Stimulated activated CD8-positive, alpha-beta memory T cell treated with anti-CD3 and anti-CD28 coated beads, Interleukin-12 subunit alpha, Interleukin-12 subunit beta, amount 100 ng/mL, for 24 hours (primary cell): ENCODE data around the gene KIF26A.
A peak's percentile ranks its signal among the peaks of the same experiment; 100 is the strongest.

Source experiments
- DNase-seq: peaks from one replicate; pipeline ENCODE4 v3.0.0-alpha.2; 2020; ENCODE audit errors: extremely low read depth

Gene KIF26A

DNA sequence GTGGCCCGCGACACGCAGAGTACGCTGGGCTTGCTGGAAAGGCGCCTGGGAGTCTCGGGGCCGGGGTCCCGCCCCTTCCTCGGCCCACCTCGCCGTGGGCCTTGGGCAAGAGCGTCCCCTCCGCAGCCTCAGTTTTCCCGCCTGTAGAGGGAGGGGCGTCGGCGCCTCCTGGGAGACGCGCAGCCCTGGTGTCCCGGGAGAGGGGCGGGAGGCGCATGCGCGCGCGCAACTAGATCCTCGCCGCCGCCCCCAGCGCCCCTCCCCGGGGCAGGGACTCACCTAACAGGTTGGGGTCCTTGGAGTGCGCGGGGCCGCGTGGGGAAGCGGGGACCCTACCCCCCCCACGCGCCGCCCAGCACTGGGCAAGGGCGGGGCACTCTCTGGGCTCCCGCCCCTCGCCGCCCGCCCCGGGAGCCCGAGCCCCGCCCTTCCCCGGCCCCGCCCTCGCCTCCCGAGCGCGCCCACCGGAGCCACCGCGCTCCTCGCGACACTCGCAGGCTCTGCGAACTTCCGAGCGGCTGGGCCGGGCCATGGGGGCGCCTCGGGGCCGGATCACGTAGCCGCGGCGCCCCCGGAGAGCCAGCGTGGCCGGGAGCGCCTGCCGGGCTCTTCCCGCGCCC is at the start of gene KIF26A:
TSS of gene KIF26A (plus strand) at position 490 of the 620 bp plus-strand sequence. CDS start 136 bp downstream, outside the sequence.
- DNase-seq = no peak

DNA sequence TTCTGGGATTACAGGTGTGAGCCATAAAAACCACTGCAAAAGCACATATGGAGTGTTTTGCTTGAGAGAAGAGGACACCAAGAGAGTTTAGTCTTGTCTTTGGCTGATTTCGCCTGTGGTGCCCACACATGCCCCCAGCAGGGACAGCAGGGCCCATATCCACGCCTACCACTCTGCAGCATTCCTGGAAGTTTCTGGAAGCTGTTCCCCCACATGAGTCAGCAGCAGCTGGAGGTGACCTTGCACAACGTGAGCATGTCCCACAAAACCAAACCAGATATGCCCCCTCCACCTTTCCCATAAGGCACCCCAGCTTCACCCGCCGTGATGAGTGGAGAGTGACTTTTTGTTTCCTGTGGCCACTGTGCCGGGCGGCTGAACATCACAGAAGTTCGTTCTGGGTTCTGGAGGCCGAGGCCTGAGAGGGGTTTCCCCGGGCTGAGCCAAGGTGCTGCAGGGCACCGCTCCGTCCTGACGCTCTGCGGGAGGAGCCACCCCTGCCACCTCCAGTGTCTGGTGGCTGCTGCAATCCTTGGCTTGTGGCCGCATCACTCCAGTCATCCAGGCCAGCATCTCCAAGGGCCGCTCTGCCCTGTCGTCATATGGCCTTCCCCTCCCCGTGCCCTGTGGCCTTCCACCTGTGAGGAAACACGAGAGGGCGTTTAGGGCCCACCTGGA is 48.2 kb upstream of the KIF26A start:
- no peak for DNase-seq

DNA sequence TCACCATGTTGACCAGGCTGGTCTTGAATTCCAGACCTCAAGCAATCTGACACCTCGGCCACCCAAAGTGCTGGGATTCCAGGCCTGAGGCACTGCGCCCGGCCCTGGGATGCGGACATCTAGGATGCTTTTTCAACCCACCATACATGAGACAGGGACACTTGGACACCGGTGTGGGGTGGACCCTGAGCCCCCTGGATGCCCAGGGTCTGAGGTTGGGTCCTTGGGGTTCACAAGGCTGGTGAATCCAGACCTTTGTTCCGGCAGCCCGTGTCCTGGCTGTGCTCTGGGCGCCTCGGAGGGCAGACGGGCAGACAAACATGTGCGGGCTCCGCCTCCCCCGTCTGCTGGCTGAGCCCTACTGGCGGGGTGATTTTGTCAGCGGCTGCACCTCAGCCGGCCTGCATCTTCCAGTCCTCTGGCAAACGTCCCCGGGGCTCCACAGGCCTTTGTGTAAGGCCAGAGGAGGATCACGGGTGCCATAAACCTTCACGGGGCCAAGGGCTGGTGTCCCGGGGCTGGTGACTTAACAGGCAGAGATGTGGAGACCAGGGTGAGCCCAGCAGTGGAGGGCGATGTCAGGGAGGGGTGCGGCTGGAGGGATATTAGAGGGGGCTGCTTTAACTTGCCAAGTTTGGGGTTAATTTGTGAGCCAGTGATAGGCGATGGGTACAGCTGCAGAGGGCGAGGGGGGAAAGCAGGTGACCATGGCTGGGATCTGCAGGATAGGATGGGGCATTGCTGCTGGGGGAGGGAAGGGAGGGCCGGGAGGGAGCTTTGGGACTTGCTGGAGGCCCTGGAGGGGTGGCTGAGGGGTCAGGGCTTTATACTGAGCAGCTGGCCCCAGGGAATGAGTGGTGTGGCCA is 47.1 kb upstream of the KIF26A start:
- DNase-seq = no peak

DNA sequence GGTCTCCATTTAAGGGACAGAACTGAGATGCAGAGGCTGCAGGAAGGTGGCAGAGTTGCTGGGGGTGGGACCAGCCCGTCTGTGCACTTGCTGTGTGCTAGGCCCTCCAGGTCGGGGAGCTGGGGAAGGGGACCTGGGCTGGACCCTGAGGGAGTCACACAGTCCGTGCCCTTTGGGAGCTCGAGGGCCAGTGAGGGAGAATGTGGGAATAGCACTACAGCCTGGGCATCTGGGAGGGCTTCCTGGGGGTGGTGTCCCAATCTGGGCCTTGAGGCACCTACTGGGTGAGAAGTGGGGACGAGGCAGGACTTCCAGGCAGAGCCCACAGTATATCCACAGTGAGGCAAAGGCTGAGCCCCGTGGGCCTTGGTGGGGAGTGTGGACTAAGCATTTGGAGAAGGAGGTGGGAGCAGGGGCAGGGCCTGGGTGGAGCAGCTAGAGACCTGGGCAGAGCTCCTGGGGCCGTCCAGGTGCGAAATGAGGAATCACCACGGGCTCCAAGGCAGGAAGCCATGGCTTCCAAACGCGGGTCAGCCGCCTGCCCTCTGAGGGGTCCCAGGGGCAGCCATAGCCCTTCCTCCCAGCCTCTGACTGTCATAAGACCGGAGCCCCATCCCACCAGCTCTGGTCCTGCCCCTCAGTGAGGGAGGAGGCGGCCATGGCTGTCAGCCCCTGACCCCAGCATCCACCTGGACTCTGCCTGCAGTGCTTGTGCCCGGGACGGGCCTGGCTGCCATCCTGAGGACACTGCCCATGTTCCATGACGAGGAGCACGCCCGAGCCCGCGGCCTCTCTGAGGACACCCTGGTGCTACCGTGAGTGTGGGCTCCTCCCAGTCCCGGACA is 46.2 kb upstream of the KIF26A start:
- no peak for DNase-seq

DNA sequence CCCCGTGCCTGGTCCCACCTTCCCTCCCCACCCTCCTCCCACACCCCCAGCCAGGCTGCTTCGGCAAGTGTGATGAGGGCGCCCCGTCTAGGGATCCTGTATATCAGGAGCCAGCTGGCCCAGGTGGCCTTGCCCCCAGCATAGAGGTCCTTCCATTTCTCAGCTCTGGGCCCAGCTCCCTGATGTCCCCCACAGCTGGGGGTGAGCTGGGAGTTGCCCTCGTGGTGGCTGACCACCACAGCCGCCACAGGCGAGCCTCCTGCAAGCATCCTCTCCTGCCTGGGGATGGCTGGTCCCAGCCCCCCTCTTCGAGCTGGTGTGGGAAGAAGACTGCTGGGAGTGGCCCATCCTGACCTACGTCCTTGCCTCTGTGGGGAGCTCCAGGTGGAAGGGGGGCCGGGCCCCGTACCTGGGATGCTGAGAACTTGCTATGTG is 45.4 kb upstream of the KIF26A start:
- no peak for DNase-seq

DNA sequence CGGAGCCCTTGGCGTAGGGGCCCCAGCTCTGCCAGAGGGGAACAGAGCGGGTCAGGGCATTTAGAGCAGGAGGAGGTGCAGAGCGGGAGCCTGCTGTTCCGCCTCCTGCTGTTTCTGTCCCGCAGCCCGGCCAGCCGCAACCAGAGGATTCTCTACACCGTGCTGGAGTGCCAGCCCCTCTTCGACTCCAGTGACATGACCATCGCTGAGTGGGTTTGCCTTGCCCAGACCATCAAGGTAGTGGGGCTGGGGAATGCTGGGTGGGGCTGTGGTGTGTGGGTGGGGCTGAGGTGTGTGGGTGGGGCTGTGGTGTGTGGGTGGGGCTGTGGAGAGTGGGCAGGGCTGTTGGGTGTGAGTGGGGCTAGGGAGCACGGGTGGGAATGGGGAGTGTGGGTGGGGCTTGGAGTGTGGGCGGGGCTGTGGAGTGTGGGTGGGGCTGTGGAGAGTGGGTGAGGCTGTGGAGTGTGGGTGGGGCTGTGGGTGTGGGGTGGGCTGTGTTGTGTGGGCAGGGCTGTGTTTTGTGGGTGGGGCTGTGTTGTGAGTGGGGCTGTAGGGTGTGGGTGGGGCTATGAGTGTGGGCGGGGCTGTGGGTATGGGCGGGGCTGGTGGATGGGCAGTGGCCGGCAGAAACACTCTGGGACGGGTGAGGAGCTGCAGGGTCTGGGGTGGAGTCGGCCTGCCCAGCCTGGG is 44.9 kb upstream of the KIF26A start:
- no peak for DNase-seq

DNA sequence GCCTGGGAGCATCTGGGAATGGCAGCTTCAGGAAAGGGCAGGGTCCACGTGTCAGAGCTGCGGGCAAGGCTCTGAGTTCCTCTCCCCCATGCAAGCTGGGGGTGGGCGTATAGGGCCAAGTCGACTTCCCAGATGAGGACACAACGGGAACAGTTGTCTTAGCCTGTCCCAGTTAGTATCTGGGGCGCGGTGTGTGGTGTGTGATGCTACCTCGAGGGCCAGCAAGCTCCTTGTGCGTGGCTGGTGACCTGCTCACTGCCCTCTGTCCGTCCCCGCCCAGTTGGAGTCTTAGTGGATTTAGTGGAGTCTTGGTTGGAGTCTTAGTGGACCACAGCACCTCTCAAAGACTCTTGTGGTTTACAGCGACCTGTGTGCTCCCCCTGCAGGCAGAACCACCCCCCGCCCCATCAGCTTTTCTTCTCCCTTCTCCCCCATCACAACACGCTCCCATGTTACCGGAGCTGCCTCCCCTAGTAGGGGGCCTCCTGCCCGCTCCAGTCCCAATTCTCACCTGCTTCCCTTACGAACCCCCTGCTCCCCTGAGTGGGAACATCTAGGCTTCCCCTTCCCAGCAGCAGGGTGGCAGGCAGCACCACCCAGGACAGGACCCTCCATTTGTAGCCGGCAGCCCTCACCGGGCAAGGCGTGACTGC is 44.2 kb upstream of the KIF26A start:
- no peak for DNase-seq

DNA sequence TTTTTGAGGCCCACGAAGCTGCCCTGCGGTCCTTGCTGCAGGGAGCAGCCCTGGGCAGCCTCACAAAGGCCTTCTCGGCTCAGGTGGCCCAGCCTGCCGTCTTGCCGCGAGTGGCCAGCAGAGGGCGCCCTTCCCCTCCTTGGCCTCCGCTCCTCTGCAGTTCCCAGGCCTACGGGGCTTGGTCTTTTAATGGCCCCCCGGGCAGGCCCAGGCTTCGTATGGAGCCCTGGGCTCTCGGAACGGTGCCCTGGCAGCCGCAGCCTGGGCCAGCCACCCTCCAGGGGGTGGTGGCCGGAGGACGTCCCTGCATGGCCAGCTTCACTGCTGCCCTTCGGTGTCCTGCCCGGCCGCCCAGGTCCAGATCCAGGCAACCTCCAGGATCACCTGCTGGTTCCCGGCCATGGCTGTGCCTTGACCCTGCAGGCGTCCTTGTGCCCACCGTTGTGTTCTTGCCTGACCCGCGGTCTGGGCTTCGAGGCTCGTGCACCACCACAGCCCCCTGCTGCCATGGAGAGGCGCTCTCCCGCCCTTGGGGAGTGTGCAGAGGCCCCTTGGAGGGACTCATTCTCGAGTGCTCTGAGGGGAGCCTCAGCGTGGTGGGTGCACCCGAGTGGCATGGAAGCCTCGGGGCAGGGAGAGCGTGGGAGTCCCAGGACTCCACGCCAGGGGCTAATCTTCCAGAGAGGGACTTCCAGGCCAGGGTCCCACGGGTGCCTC is 43.5 kb upstream of the KIF26A start:
- DNase-seq = peak; percentile 28

DNA sequence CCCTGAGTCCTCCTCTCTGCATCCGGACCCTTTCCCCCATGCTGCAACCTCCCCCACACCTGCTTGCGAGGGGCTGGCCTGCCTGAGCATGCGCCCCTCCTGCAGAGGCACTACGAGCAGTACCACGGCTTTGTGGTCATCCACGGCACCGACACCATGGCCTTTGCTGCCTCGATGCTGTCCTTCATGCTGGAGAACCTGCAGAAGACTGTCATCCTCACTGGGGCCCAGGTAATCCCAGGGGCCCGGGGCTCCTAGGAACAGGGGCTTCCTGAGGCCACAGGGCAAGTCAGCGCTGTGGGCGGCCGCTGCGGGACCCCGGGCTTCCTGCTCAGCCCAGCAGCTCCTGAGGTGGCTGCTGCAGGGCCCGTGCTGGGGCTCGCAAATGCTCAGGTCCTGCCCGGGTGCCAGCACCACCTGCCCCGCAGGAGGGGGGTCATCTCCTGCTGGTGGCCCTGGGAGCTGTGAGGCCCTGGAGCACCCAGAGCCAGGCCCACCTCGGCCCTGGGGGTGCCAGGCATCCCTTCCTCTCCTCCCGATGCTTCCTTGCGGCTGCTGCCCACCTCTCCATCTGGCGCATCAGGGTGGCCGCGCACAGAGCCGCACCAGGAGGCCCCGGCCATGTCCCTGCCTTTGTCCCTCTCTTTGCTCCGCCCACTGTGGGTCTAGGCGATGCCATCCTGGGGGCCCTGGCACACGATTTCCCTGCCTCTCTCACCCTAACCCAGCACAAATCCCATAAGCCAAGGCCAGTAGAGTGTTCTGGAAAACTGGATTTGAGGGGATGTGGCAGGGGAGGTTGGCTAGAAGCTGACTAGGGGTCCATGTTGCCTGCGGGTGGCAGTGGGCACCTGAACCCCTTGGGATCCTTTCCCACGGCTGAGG is 42.7 kb upstream of the KIF26A start:
- no peak for DNase-seq

DNA sequence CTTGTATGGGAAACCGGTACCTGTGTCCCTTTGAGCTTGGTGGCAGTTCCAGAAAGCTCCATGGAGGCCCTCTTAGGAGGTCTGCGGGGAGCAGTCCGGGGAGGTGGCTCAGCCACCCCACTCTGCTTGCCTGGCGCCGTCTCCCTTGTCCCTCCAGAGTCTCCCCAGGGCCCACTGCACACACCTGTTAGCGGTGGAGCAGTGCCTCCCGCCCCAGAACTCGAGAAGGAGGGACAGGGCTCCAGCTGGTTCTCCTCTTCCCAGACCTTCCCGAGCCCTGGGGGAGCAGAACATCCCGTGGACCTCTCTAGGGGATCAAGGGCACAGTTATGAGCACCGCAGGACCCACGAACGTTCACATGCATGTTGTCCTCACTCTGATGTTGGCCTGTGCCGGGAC is 42.1 kb upstream of the KIF26A start:
- DNase-seq = no peak

DNA sequence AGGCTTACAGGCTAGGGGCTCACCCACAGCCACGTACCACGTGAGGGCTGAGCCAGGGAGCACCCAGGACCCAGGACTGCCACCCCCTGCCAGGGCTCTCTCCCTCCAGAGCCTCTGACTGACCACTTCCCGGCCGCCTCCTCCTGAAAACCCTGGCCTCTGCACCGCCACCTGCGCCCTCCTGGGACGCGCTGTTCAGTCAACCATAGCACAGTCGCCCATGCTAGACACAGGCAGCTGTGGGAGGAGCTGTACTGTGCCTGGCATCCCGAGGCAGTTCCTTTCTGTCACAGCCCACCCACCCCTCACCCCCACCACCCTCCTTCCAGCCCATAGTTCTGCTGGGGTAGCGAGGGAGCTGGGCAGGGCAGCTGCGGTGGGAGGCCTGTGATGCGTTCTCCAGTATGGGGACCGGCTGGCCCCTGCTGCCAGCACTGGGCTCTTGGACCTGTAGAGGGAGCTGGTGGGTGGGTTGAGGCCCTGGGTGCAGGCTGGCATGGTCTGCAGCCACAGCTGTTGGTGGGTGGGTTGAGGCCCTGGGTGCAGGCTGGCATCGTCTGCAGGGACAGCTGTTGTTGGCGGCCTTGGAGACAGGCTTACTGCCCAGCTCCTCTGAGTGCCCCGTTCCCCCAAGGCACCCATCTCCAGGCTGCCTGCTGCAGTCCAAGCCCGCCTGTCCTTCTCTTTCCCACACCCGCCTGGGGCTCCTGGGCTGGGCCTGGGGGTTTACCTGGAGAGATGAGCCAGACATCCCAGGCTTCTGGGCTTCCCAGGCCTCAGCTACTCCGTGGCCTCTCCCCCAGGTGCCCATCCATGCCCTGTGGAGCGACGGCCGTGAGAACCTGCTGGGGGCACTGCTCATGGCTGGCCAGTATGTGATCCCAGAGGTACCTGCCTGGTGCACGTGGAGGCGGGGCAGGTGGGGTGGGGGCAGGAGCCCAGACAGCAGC is 41.4 kb upstream of the KIF26A start:
- no peak for DNase-seq

DNA sequence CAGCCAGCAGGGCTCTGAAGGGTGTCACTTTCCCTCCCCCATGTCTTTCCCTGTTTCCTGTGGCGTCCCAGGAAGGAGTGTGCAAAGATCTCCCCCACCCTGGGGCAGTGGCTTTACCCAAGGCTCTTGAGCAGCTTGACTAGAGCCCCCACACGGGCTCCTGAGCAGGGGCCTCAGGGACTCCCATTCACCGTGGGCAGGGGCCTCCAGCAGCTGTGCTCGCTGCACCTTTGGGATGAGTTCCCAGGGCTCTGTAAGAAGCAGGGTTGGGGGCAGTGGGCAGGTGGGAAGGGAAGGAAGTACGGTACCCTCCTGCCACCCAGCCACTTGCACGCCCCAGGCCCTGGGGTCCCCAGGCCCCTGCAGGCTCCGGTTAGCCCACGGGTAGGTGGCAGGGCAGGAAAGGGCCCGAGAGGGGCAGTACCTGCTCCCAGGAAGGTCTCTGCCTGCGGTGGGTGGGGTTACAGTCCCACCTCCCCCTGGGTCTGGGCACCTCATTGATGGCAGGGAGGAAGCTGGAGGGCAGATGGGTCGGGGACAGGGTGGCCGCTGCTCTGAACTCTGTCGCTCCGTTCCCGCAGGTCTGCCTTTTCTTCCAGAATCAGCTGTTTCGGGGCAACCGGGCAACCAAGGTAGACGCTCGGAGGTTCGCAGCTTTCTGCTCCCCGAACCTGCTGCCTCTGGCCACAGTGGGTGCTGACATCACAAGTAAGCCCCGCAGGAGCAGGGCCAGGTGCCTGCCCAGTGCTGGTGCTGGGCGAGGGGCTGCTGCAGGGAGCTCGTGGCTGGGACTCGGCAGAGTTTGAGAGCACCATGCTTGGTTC is 39.9 kb upstream of the KIF26A start:
- no peak for DNase-seq

DNA sequence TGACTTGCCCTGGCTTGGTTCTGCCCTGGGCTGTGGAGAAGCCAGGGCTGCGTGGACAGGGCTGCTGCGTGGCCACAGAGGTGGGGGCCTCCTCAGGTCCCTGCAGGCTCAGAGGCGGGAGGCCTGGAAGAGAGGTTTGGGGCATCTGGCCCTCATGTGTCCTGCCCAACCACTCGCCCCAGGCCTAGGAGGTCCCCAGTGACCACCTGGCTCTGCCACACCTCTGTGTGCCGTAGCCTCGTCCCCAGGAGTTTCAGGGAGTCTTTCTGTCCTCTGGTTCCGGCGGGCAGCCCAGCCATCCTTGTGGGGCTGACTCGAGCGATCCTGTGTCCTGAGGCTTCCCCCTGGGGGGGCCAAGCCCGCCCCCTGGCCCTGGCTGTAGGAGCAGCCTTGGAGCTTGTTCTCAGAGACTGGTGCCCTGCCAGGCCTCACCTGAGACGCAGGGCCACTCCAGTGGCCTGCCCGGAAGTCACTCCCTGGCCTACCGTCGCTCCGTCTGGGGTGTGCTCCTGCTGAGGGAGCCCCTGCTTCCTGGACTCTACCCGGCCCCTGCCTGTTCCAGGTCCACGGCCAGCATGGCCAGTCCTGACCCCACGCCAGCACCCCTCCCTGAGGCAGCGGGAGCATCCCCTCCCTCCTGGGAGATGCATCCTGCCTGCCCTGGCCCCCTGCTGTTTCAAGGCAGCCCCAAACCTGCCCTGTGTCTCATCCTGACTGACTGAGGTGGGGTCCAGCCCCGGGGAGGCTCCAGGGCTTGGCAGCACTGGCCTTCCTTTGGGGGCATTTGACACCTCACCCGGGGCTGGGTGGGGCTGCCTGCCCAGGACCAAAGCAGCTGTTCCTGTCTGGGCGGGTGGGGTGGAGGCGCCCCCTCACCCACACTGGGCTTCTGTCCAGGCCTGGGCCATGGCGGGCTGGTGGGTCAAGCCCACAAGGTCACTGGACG is 39.0 kb upstream of the KIF26A start:
- DNase-seq = no peak

DNA sequence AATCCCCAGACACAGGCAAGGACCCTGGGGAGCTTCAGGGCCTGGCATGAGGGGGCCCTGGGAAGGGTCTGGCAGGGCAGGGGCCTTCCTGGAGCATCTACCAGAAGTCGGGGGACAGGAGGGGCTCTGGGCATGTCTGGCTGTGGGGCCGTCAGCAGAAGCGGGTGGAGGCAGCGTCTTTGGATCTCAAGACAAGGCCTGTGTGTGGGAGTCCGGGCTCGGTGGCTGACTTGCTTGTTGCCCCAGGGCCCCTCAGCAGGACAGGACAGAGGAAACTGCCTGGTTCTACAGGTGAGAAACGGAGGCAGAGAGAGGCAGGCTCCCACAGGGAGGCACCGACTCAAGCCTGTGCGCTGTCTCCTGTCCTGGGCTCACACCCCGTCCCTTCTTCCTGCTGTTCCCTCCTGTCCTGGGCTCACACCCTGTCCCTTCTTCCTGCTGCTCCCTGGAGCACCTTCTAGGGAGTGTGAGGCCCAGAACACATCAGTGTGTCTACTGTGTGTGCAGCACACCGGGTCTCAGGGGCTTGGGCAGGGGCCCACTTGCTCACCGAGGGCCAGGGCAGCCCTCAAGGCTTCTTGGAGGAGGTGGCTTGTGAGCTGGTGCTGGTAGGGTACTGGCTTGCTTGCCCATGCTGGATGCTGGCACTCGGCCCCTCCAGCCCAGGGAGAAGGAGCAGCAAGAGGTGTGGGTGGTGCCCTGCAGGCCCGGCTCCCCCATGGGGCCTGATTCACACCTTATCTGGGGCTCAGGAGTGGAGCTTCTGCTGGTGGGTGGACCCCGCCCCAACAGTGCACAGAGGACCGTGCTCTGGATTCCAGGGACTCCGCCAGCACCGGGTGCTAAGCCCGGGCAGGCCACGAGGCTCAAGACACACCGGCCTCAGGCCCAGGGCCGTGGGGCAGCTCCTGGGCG is 38.0 kb upstream of the KIF26A start:
- no peak for DNase-seq
